ENCODE results near the gene SIL1. TPM values are rescaled to one million over a fixed set of nuclear protein-coding genes. Genes with fewer than 3 reads are reported as not detected.

Gene SIL1
- total and polyA plus RNA-seq, 2 donors (not counting 3 experiments of a cell fraction or from before 2014, with no cell fraction given), result 47.6 to 67.2 TPM

- H3K4me1 ChIP-seq (ENCODE audit: control insufficient read depth, extremely low read depth, insufficient read depth, low read length), result no peaks in the 10 kb centered on the region
- dilution Hi-C loops (cut with MboI; ENCODE audit: extremely low pct_ligation_motif_present, low sequenced_read_pairs), result no loop called here
- BruUV-seq (replicated peaks), result no TSS peak
- no peak for DNase-seq (ENCODE audit: low read depth, low spot score)
- no peaks in the 10 kb centered on the region for H3K36me3 ChIP-seq (ENCODE audit: control insufficient read depth in 2 of 2, extremely low read depth in 1 of 2, insufficient read depth in 2 of 2, low read length in 2 of 2)
- H3K4me2 ChIP-seq (ENCODE audit: insufficient read depth, low read length), result no peak overlapping the region
- H3K4me3 ChIP-seq (replicated peaks in 1 of 3; ENCODE audit: insufficient read depth in 1 of 3, low read depth in 1 of 3, low read length in 3 of 3), result no peak overlapping the region
- no peaks in the 10 kb centered on the region for H3K79me2 ChIP-seq (ENCODE audit: control insufficient read depth, insufficient read depth, low read length)
- FAIRE-seq, result no peak
- intact Hi-C loops (cut with micrococcal nuclease), result no loop called here
- H3K9me1 ChIP-seq (replicated peaks; ENCODE audit: control insufficient read depth, extremely low read depth, insufficient read depth, low read length), result no peaks in the 10 kb centered on the region
- H2AFZ ChIP-seq (ENCODE audit: low read depth, low read length), result no peak overlapping the region
- TF ChIP-seq POLR2A (IDR thresholded peaks at IDR 0.05; ENCODE audit: low read depth, low read length), result no peak
- TF ChIP-seq JUN (IDR thresholded peaks at IDR 0.05; ENCODE audit: borderline replicate concordance, insufficient read depth, insufficient read length, low read depth), result no peak
- TF ChIP-seq, protein P1, sequence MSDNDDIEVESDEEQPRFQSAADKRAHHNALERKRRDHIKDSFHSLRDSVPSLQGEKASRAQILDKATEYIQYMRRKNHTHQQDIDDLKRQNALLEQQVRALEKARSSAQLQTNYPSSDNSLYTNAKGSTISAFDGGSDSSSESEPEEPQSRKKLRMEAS (IDR thresholded peaks at IDR 0.05; ENCODE audit: insufficient read depth, insufficient read length), result no peak
- TF ChIP-seq MYC (IDR thresholded peaks at IDR 0.05; ENCODE audit: low read depth, low read length), result no peak
- H3K27ac ChIP-seq (ENCODE audit: insufficient read depth, low read depth, low read length), result no peak overlapping the region
- H3K9ac ChIP-seq (replicated peaks; ENCODE audit: extremely low read depth, insufficient read depth, low read length), result no peak overlapping the region
- no peaks in the 10 kb centered on the region for H3K27me3 ChIP-seq (ENCODE audit: control insufficient read depth in 2 of 2, insufficient read depth in 2 of 2, low read length in 2 of 2)
- ChIA-PET CTCF (no interaction called here), POLR2A (no interaction called here)
- no peaks in the 10 kb centered on the region for H3K9me3 ChIP-seq (replicated peaks; ENCODE audit: control insufficient read depth, insufficient read depth, low read length)
- no peaks in the 10 kb centered on the region for H4K20me1 ChIP-seq (replicated peaks; ENCODE audit: control insufficient read depth, extremely low read depth, insufficient read depth, low read length)
These were observed 253.4 kb downstream of the SIL1 start for GRCh38 chr5:138944527-138945322.

- no peak overlapping the region for H2AFZ ChIP-seq (ENCODE audit: low read depth, low read length)
- no peak for FAIRE-seq
- no peak overlapping the region for H3K27ac ChIP-seq (ENCODE audit: insufficient read depth, low read depth, low read length)
- H3K4me2 ChIP-seq (ENCODE audit: insufficient read depth, low read length), result no peak overlapping the region
- CTCF ChIA-PET, result no interaction called here
- H3K9me3 ChIP-seq (replicated peaks; ENCODE audit: control insufficient read depth, insufficient read depth, low read length), result no peaks in the 10 kb centered on the region
- no peaks in the 10 kb centered on the region for H3K36me3 ChIP-seq (ENCODE audit: control insufficient read depth in 2 of 2, extremely low read depth in 1 of 2, insufficient read depth in 2 of 2, low read length in 2 of 2)
- H3K79me2 ChIP-seq (ENCODE audit: control insufficient read depth, insufficient read depth, low read length), result no peaks in the 10 kb centered on the region
- dilution Hi-C loops (cut with MboI; ENCODE audit: extremely low pct_ligation_motif_present, low sequenced_read_pairs) (no loop called here), intact Hi-C loops (cut with micrococcal nuclease) (no loop called here)
- no peak overlapping the region for H3K9ac ChIP-seq (replicated peaks; ENCODE audit: extremely low read depth, insufficient read depth, low read length)
- H4K20me1 ChIP-seq (replicated peaks; ENCODE audit: control insufficient read depth, extremely low read depth, insufficient read depth, low read length), result no peaks in the 10 kb centered on the region
- H3K27me3 ChIP-seq (ENCODE audit: control insufficient read depth in 2 of 2, insufficient read depth in 2 of 2, low read length in 2 of 2), result no peaks in the 10 kb centered on the region
- BruUV-seq (replicated peaks), result no TSS peak
- H3K9me1 ChIP-seq (replicated peaks; ENCODE audit: control insufficient read depth, extremely low read depth, insufficient read depth, low read length), result no peaks in the 10 kb centered on the region
- no peak overlapping the region for H3K4me3 ChIP-seq (replicated peaks in 1 of 3; ENCODE audit: insufficient read depth in 1 of 3, low read depth in 1 of 3, low read length in 3 of 3)
- TF ChIP-seq, protein P1 (IDR thresholded peaks at IDR 0.05; ENCODE audit: insufficient read depth, insufficient read length), result no peak
- TF ChIP-seq POLR2AphosphoS5 (IDR thresholded peaks at IDR 0.05; ENCODE audit: insufficient read depth, low read depth, low read length), result no peak
- TF ChIP-seq MYC (IDR thresholded peaks at IDR 0.05; ENCODE audit: low read depth, low read length), result no peak
- no peak for DNase-seq (ENCODE audit: low read depth, low spot score)
- POLR2A ChIA-PET, result no interaction called here
- H3K4me1 ChIP-seq (ENCODE audit: control insufficient read depth, extremely low read depth, insufficient read depth, low read length), result no peaks in the 10 kb centered on the region
These were observed 254.5 kb downstream of the SIL1 start for GRCh38 chr5:138943599-138944173.
